Measurements from ENCODE around the gene CST9.
"Not testable (repeated sequence)": the region's sequence is repeated elsewhere in the genome, so short reads cannot be mapped to it uniquely, and the experiment has no call there.

CST9 gene

DNA sequence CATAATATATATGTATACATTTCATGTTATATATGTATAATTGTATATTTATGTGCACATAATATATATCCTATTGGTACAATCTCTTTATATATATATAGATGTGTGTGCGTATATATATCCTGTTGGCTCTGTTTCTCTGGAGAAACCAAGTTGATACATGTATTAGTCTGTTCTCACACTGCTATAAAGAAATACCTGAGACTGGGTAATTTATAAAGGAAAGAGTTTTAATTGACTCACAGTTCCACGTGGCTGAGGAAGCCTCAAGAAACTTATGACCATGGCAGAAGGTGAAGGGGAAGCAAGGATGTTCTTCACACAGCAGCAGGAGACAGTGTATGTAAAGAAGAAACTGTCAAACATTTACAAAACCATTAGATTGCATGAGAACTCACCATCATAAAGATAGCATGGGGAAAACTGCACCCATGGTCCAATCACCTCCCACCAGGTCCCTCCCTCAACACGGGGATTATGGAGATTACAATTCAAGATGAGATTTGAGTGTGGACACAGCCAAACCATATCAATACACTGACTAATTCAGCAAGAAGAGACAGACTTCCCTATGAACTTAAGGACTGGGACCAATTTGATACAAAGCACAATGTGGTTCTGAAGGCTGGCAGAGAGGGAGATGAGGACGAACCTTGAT is 18.1 kb upstream of the CST9 start:
- FAIRE-seq (no peak), DNase-seq (ENCODE audit: insufficient read length, low spot score) (no peak)
- no peak for TF ChIP-seq POLR2A (IDR thresholded peaks at IDR 0.05; ENCODE audit: low read depth, low read length)

DNA sequence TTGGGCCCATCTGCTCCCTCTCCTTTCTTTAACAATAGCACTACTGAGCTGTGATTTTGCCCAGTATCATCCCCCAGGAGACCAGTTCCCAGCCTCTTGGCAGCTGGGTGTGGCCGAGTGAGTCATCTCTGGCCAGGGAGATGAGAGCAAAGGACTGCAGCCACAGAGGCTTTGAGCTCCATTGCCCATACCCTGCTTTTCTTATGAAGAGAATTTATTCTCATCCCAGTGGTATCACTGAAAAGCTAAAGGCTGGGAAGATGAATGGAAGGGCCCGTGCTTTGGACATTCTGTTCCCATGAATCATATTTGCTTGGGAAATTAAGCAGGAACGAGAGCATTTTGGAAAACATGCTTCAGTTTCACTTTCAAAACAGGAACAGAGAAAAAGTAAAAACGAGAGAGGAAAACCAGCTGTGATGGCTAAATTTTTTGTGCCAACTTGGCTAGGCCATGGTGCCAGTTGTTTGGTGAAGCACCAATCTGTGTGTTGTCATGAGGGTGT is 17.2 kb upstream of the CST9 start:
- TF ChIP-seq POLR2A (IDR thresholded peaks at IDR 0.05; ENCODE audit: low read depth, low read length) = no peak
- FAIRE-seq = peak; percentile 73
- DNase-seq (ENCODE audit: insufficient read length, low spot score) = peak; percentile 69

DNA sequence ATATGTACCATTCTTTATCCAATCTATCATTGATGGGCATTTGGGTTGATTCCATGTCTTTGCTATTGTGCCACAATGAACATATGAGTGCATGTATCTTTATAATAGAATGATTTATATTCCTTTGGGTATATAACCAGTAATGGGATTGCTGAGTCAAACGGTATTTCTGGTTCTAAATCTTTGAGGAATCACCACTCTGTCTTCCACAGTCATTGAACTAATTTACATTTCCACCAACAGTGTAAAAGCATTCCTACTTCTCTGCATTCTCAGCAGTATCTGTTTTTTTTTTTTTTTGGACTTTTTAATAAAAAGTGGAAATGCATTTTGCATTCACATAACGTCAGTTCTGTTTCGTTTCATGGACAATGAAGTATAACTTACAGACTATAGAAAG is 16.7 kb upstream of the CST9 start:
- not testable (repeated sequence) for FAIRE-seq

DNA sequence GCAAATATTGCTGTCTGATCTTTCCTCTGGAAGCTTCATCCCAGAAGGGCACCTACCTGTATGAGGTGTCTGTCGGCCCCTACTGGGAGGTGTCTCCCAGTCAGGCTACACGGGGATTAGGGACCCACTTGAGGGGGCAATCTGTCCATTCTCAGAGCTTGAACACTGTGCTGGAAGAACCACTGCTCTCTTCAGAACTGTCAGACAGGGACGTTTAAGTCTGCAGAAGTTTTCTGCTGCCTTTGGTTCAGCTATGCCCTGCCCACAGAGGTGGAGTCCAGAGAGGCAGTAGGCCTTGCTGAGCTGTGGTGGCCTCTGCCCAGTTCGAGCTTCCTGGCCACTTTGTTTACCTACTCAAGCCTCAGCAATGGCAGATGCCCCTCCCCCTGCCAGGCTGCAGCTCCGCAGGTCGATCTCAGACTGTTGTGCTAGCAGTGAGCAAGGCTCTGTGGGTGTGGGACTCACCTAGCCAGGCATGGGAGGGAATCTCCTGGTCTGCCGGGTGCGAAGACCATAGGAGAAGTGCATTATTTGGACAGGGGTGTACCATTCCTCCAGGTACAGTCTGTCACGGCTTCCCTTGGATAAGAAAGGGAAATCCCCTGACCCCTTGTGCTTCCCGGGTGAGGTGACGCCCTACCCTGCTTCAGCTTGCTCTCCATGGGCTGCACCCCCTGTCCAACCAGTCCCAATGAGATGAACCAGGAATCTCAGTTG is 15.1 kb upstream of the CST9 start:
- not testable (repeated sequence) for DNase-seq (ENCODE audit: insufficient read length, low spot score); FAIRE-seq

More for the DNA sequence above, 16.7 kb upstream of the CST9 start:
- not testable (repeated sequence) for DNase-seq (ENCODE audit: insufficient read length, low spot score)

DNA sequence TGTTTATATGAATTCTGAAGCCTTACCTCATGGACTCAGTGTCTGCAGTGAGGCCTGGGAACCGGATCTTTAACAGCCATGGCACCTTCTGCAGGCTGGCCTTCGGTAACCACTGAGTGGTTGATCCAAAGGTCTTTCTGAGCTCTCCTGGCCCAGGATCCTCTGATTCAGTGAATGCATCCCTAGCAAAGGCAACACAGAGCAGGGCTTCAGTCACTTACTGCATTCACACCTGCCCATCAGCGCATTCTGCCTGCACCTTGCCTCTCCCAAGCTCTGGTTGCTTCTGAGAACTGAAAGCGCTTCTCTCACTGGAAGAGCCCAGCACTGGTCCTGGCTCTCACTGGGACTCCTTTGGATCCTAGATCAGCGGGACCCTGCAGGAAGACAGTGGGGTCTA is 8.4 kb upstream of the CST9 start:
- FAIRE-seq = no peak
- no peak for DNase-seq (ENCODE audit: insufficient read length, low spot score)
- no peak for TF ChIP-seq POLR2A (IDR thresholded peaks at IDR 0.05; ENCODE audit: low read depth, low read length)

DNA sequence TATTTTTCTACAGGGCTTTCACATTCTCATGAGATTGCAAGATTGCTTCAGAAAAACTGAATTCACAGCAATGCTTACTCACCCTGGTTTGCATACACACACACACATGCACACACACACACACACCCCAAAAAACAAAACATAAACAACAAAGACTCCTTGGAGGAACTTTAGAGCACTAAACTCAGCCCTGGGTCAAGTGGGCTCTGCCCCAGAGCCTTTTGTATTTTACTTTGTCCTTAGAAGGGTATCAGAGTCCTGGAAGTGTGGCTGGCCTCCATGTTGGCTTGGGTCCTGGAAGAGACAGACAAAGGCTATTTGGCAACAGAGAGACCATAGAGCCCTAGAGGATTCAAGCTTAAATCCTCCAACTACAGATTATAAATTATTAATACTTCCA is 8.0 kb upstream of the CST9 start:
- DNase-seq (ENCODE audit: insufficient read length, low spot score) (no peak), FAIRE-seq (no peak)
- TF ChIP-seq POLR2A (IDR thresholded peaks at IDR 0.05; ENCODE audit: low read depth, low read length) = no peak

DNA sequence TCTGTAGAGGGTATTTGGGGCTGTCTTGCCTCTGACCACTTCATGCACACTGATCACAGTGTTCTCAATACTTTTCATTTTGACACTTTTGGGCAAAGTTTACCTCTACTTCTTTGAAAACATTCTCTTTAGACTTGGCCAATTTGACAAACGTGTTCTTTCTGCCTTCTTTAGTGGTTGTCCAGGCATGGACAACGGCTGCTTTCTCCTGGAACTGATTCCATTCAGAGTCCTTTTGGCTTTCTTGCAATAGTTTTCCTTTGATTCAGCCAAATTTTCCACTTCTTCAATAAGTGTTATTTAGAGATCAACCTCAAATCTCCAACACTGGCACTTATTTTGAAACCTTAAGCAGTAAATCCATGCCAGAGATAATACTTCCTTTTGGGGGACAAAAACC is 6.7 kb upstream of the CST9 start:
- no peak for FAIRE-seq
- TF ChIP-seq POLR2A (IDR thresholded peaks at IDR 0.05; ENCODE audit: low read depth, low read length) = no peak
- DNase-seq (ENCODE audit: insufficient read length, low spot score) = no peak

DNA sequence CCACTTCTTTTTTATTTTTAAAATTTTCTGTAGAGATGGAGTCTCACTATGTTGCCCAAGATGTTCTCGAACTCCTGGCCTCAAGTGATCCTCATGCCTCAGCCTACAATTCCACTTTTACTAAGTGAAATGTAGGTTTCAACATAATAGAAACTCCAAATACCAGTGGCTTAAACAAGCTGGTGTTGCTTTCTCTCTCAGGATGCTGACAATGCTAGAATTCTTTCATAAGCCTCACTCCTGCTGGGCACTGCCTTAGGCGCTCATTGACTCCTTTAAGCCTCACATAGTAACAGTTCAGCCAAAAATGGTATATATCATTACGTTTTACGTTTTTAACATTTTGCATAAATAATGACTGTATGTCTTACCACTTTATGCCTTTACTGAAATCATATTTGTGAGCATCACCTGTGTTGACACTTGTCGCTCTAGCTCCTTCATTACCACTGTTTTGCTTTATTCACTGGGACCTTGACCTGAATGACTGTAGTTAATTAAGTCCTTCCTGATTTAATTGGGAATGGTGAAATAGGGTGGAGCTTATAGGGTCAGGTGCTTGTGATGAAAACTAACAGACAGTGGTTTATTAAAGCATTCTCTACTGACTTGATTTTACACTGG is 3.9 kb upstream of the CST9 start:
- DNase-seq (ENCODE audit: insufficient read length, low spot score) (no peak), FAIRE-seq (no peak)
- TF ChIP-seq POLR2A (IDR thresholded peaks at IDR 0.05; ENCODE audit: low read depth, low read length) = no peak

DNA sequence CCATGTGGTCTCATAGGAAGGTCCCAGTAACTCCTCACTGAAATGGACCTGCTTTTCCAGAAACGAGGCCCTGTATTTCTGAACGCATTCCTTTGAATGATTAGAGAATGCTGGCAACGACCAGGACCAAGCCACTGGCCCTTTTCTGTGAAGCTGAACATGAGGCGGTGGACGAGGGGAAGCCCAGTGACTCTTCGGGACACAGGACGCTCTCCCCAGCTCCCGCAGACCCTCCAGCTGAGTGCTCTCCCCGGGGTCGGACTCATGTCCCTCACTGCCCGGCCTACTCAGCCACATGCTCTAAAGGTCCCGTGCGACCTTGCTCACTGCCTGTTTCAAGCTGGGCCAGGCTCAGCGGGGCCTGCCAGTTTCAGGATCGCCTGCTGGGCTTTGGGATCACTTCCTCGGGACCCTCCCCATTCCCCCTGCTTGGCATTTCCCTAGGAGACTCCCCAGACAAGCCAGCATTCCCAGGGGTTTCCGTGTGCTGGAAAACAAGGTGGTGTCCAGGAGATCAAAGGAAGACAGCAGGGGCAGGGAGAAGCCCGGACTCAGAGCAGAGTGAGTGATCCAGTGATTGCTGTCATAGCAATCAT is 2.6 kb upstream of the CST9 start:
- FAIRE-seq (no peak), DNase-seq (ENCODE audit: insufficient read length, low spot score) (no peak)
- no peak for TF ChIP-seq POLR2A (IDR thresholded peaks at IDR 0.05; ENCODE audit: low read depth, low read length)

DNA sequence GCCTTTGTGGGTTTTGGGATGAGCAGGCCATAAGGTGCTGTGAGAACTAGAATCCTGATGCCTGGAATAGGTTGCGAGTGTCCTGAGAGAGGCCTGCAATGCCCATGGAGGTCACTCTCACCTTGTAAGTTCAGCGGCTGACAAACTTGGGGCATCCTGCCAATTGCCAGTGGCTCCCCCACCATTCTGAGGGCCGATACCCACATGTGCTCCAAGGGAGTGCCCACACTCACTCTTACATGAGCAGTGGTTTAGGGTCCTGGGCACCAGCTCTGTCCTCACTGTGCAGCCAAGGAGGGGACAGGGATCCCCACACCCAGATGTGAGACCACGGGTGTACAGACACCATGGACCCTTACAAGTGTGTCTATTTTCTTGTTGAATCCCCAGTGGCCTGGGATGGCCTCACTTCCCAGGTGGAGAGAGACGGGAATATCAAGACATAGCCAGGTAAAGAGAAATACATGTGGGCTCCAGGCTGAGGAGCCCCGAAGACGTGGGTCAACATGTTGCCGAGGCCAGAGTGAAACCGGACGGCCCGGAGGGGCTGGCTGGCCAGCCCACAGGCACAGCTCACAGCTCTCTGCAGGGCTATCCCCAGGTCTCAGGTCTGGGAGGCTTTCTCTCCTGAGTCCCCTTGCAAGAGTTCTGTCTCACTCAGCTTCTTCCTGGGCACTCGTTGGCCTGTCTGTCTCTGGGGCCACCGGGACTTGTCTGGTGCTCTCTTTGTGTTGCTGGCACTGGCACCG is 2.0 kb upstream of the CST9 start:
- no peak for TF ChIP-seq POLR2A (IDR thresholded peaks at IDR 0.05; ENCODE audit: low read depth, low read length)
- DNase-seq (ENCODE audit: insufficient read length, low spot score) (no peak), FAIRE-seq (no peak)

DNA sequence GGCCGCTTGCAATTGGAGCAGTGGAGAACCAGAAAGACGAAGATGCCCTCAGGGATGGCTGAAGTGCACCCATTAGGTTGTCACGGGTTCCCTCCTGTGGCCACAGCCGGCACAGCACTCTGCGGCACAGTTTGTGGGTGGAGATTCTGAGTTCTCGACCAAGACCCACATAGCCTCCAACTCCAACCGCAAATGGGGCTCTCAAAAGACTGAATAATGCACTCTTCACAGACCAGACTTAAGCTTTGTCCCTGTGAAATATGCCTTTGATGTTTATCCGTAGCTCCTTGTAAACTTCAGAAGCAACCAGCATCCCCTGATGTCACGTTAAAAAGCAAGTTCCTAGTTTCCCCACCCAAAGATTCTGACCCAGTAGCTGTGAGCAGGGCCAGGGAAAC is 934 bp upstream of the CST9 start:
- no peak for TF ChIP-seq POLR2A (IDR thresholded peaks at IDR 0.05; ENCODE audit: low read depth, low read length)
- FAIRE-seq = no peak

DNA sequence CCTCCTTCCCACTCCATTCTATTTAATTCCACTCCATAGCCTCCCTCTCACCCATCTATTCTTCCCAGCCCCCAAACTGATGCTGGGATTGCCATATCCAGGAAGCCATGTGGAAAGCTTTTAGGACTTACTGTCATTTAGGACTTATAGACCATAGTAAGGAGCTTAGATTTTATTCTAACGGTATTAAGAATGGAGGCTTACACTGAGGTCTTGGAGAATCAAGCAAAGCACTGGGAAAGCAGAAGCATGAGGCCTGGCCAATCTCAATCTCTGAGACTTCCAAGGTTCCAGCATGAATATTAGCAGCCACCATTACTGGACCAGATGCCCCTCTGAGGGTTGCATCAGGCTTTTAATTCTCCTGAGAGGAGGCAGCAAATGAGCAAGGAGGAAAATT is 1.4 kb downstream of the CST9 start:
- TF ChIP-seq POLR2A (IDR thresholded peaks at IDR 0.05; ENCODE audit: low read depth, low read length) = no peak
- FAIRE-seq (no peak), DNase-seq (ENCODE audit: insufficient read length, low spot score) (no peak)

More for the DNA sequence above, 934 bp upstream of the CST9 start:
- peak; percentile 80 for DNase-seq (ENCODE audit: insufficient read length, low spot score)

DNA sequence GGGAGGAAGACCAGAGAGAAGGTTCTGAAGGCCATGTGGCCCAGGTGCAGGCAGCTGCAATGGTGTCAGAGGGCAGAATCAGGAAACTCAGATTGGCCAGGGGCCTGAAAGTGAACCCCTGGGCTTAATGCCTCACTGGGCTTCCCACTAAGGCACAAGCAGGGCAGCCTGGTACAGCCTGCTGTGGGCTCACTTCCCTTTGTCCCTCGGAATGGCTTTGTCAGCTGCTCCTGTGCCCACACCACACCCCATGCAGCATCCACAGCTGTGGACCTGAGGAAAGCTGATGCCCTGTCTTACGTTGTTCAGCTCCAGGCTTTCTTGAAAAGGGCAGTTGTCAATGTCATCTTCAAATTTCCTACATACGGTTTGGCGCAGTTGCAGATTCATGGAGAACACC is 2.4 kb downstream of the CST9 start:
- FAIRE-seq (no peak), DNase-seq (ENCODE audit: insufficient read length, low spot score) (no peak)
- TF ChIP-seq POLR2A (IDR thresholded peaks at IDR 0.05; ENCODE audit: low read depth, low read length) = no peak

DNA sequence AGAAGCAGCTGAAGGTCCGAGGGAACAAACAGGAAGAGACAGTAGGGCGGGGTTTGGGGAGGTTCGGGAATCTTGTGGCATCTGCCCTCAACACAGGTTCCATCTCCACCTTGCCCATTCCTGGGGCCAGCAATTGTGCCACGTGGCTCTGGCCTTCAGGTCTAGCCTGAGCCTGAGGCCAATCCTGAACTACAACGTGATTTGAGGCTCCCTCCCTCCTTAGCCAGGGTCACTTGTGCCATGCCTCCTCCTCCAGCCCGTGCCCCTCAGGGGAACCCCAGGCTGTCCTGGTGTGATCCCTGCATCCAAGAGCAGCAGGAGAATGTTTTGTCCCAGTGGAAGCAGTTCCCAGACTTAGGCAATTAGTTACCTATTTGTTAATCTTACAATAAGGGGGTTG is 3.0 kb downstream of the CST9 start:
- FAIRE-seq (no peak), DNase-seq (ENCODE audit: insufficient read length, low spot score) (no peak)
- TF ChIP-seq POLR2A (IDR thresholded peaks at IDR 0.05; ENCODE audit: low read depth, low read length) = no peak

Measured in H54 (cell line).